RWPE2 (cell line): ENCODE results near the gene TTLL5.
"Not testable (repeated sequence)": the region's sequence is repeated elsewhere in the genome, so short reads cannot be mapped to it uniquely, and the experiment has no call there.

Experiments
- ATAC-seq: fragments of 200-7000 bp; cut with Tn5 transposase; 3 replicates; pipeline ENCODE4 v1.9.1; 2021; ENCODE audit warnings: low read depth
- DNase-seq: peaks from one replicate; pipeline ENCODE4 v3.0.0-alpha.2; 2020; ENCODE audit warnings: low spot score
- H3K27ac ChIP-seq: fragments of 450-650 bp; 2 replicates; pipeline ENCODE4 v1.5.1; 2017; ENCODE audit warnings: mild to moderate bottlenecking; ENCODE audit not compliant: poor library complexity, severe bottlenecking
- H3K27me3 ChIP-seq: fragments of 250-450 bp; sonication (Bioruptor Pico); 2 replicates; pipeline ENCODE4 v1.5.1; 2021; ENCODE audit warnings: mild to moderate bottlenecking, moderate library complexity; ENCODE audit not compliant: insufficient read depth, poor library complexity, severe bottlenecking
- H3K36me3 ChIP-seq: fragments of 250-450 bp; sonication (Bioruptor Pico); 2 replicates; pipeline ENCODE4 v1.5.1; 2020; ENCODE audit warnings: low read depth, mild to moderate bottlenecking, moderate library complexity
- H3K4me1 ChIP-seq: fragments of 250-450 bp; sonication (Bioruptor Pico); 2 replicates; pipeline ENCODE4 v1.5.1; 2021; ENCODE audit warnings: mild to moderate bottlenecking, moderate library complexity; ENCODE audit not compliant: insufficient read depth, poor library complexity, severe bottlenecking
- H3K4me3 ChIP-seq: fragments of 250-450 bp; sonication (Bioruptor Pico); 2 replicates; pipeline ENCODE4 v1.5.1; 2021; ENCODE audit warnings: mild to moderate bottlenecking, moderate library complexity; ENCODE audit not compliant: severe bottlenecking
- H3K9me3 ChIP-seq: fragments of 250-450 bp; sonication (Bioruptor Pico); 2 replicates; pipeline ENCODE4 v1.5.1; 2021; ENCODE audit warnings: mild to moderate bottlenecking, moderate library complexity; ENCODE audit not compliant: severe bottlenecking
- CTCF ChIP-seq: fragments of 450-650 bp; IDR thresholded peaks from one replicate; pipeline ENCODE4 v1.5.1; 2017; ENCODE audit warnings: mild to moderate bottlenecking, moderate library complexity; ENCODE audit not compliant: poor library complexity, severe bottlenecking

The TTLL5 gene

GRCh38 chr14:75675265-75675960 is 14.4 kb downstream of the TTLL5 start:
- Histone ChIP-seq H3K4me1 (peaks cover 12% of the 10 kb centered on the region), H3K9me3 (no peaks in the 10 kb centered on the region), H3K27me3 (no peaks in the 10 kb centered on the region), H3K36me3 (peaks cover 57% of the 10 kb centered on the region), H3K4me3 (no peak overlapping the region), H3K27ac (peak overlapping the region; percentile 22)
- TF ChIP-seq CTCF = peak; percentile 44
- DNase-seq (no peak), ATAC-seq (peak; percentile 98)

GRCh38 chr14:75685910-75686309 is 24.9 kb downstream of the TTLL5 start:
- H3K27me3 ChIP-seq = no peaks in the 10 kb centered on the region
- no peak overlapping the region for H3K4me3 ChIP-seq
- no peaks in the 10 kb centered on the region for H3K9me3 ChIP-seq
- ATAC-seq = no peak
- peaks cover 80% of the 10 kb centered on the region for H3K36me3 ChIP-seq
- DNase-seq = no peak
- no peak for TF ChIP-seq CTCF
- no peaks in the 10 kb centered on the region for H3K4me1 ChIP-seq
- H3K27ac ChIP-seq = no peak overlapping the region

GRCh38 chr14:75689012-75689411 is 28.0 kb downstream of the TTLL5 start:
- Histone ChIP-seq H3K4me3 (no peak overlapping the region), H3K4me1 (no peaks in the 10 kb centered on the region), H3K9me3 (no peaks in the 10 kb centered on the region), H3K36me3 (peaks cover 78% of the 10 kb centered on the region), H3K27ac (no peak overlapping the region), H3K27me3 (no peaks in the 10 kb centered on the region)
- TF ChIP-seq CTCF = no peak
- DNase-seq (no peak), ATAC-seq (no peak)

GRCh38 chr14:75690010-75690409 is 29.0 kb downstream of the TTLL5 start:
- no peaks in the 10 kb centered on the region for H3K27me3 ChIP-seq
- H3K27ac ChIP-seq = no peak overlapping the region
- DNase-seq (no peak), ATAC-seq (no peak)
- H3K9me3 ChIP-seq = no peaks in the 10 kb centered on the region
- no peak for TF ChIP-seq CTCF
- no peaks in the 10 kb centered on the region for H3K4me1 ChIP-seq
- peaks cover 78% of the 10 kb centered on the region for H3K36me3 ChIP-seq
- H3K4me3 ChIP-seq = no peak overlapping the region

GRCh38 chr14:75695025-75695424 is 34.0 kb downstream of the TTLL5 start:
- H3K27me3 ChIP-seq, H3K4me1 ChIP-seq, DNase-seq, H3K4me3 ChIP-seq, H3K9me3 ChIP-seq, ATAC-seq, H3K27ac ChIP-seq: not testable (repeated sequence)
- peaks cover 85% of the 10 kb centered on the region for H3K36me3 ChIP-seq
